Mammary epithelial cell (primary cell): Measurements from ENCODE around the gene RAB43.

Experiments used
- CTCF ChIP-seq, 2 donors: IDR thresholded peaks in 1 of 2; conservative IDR thresholded peaks in 1 of 2; 2 replicates each; pipeline ENCODE4 v1.5.1; 2011 to 2012; ENCODE audit warnings: inconsistent platforms in 2 of 2, low read length in 2 of 2, mild to moderate bottlenecking in 2 of 2, control low read depth in 1 of 2, low read depth in 1 of 2; ENCODE audit not compliant: insufficient read depth in 1 of 2; ENCODE audit errors: extremely low read depth in 1 of 2
- EZH2 ChIP-seq: IDR thresholded peaks from 2 replicates; pipeline ENCODE4 v1.6.1; 2012; ENCODE audit warnings: low read length, inconsistent platforms, borderline replicate concordance

- no peak for TF ChIP-seq CTCF (conservative IDR thresholded peaks at IDR 0.05 in 1 of 2, IDR thresholded peaks at IDR 0.05 in 1 of 2; ENCODE audit: extremely low read depth in 1 of 2, insufficient read depth in 1 of 2, low read depth in 1 of 2, low read length in 2 of 2)
- TF ChIP-seq EZH2: no peak
These were observed 1.9 kb upstream of the RAB43 start for GRCh38 chr3:129123314-129124060.
